ENCODE measurements around the gene SIGLEC12. TPM values are rescaled to one million over a fixed set of nuclear protein-coding genes. Genes with fewer than 3 reads are reported as not detected.

The SIGLEC12 gene
- total RNA-seq = not detected in 2 replicates

GRCh38 chr19:51501594-51502263, at the start of gene SIGLEC12:
TSS of gene SIGLEC12 (minus strand) at chr19:51501800. CDS start at chr19:51501733, 67 bp downstream.

GRCh38 chr19:51531349-51532315, 30.0 kb upstream of the SIGLEC12 start, which contains the start of gene SIGLEC6:
TSS of gene SIGLEC6 (minus strand) at chr19:51531670. CDS start at chr19:51531648, 22 bp downstream.

GRCh38 chr19:51478381-51479234, 23.0 kb downstream of the SIGLEC12 start, which contains the start of gene CEACAM18:
TSS of gene CEACAM18 (plus strand) at chr19:51478539.

GRCh38 chr19:51458051-51458645, 43.5 kb downstream of the SIGLEC12 start, which contains the start of gene SIGLEC8:
TSS of gene SIGLEC8 (minus strand) at chr19:51458454. CDS start at chr19:51458387, 67 bp downstream.

Other genes with a start within 250 kb of the SIGLEC12 start
- 0.05 TPM in 1 of 2 replicates, not detected in the other for gene IGLON5, start 190.2 kb downstream of the SIGLEC12 start, total RNA-seq
- 0.89 and 1.4 TPM in 2 replicates for gene VSIG10L, start 159.7 kb downstream of the SIGLEC12 start, total RNA-seq
- gene ETFB, start 135.4 kb downstream of the SIGLEC12 start, total RNA-seq = 58.8 and 149 TPM in 2 replicates
- not detected in 2 replicates for gene CLDND2, start 132.8 kb downstream of the SIGLEC12 start, total RNA-seq
- gene NKG7, start 129.1 kb downstream of the SIGLEC12 start, total RNA-seq = not detected in 2 replicates
- gene LIM2, start 113.8 kb downstream of the SIGLEC12 start, total RNA-seq = not detected in 2 replicates
- not detected in 2 replicates for gene C19orf84, start 111.2 kb downstream of the SIGLEC12 start, total RNA-seq
- not detected in 2 replicates for gene SIGLEC10, start 84.2 kb downstream of the SIGLEC12 start, total RNA-seq
- not detected in 2 replicates for gene SIGLEC8, start 43.3 kb downstream of the SIGLEC12 start, total RNA-seq
- gene CEACAM18, start 23.3 kb downstream of the SIGLEC12 start, total RNA-seq = not detected in 2 replicates
- not detected in 2 replicates for gene SIGLEC6, start 29.9 kb upstream of the SIGLEC12 start, total RNA-seq
- 7.7 and 29.9 TPM in 2 replicates for gene ZNF175, start 69.5 kb upstream of the SIGLEC12 start, total RNA-seq
- gene SIGLEC5, start 128.6 kb upstream of the SIGLEC12 start, total RNA-seq = not detected in 2 replicates
- not detected in 2 replicates for gene SIGLEC14, start 145.0 kb upstream of the SIGLEC12 start, total RNA-seq
- gene SPACA6, start 191.5 kb upstream of the SIGLEC12 start, total RNA-seq = 5.2 and 11.0 TPM in 2 replicates
- gene HAS1, start 222.2 kb upstream of the SIGLEC12 start, total RNA-seq = 10.4 and 33.9 TPM in 2 replicates